Nephron (organoid): Measurements from ENCODE around the gene FAM222B.

ENCODE experiments used
- H3K27ac Mint-ChIP-seq, 3 experiments: 2 replicates each; pipeline ENCODE4 v1.8.0; 2020; ENCODE audit warnings: mixed read lengths in 3 of 3, mild to moderate bottlenecking in 2 of 3, moderate library complexity in 1 of 3
- H3K27me3 Mint-ChIP-seq: 2 replicates; pipeline ENCODE4 v1.8.0; 2021; ENCODE audit warnings: low read depth, mild to moderate bottlenecking, moderate library complexity, mixed read lengths
- H3K36me3 Mint-ChIP-seq: 2 replicates; pipeline ENCODE4 v1.8.0; 2020; ENCODE audit warnings: low read depth, mixed read lengths
- H3K4me1 Mint-ChIP-seq: 2 replicates; pipeline ENCODE4 v1.8.0; 2020; ENCODE audit warnings: mixed read lengths
- H3K4me3 Mint-ChIP-seq, 3 experiments: 2 replicates each; pipeline ENCODE4 v1.8.0; 2020; ENCODE audit warnings: mild to moderate bottlenecking in 3 of 3, mixed read lengths in 3 of 3, moderate library complexity in 2 of 3
- H3K9me3 Mint-ChIP-seq: 2 replicates; pipeline ENCODE4 v1.8.0; 2020; ENCODE audit warnings: mixed read lengths
- CTCF ChIP-seq, 3 experiments: fragments of 200-600 bp; sonication (generic); IDR thresholded peaks; one replicate each; pipeline ENCODE4 v1.5.0; 2021; ENCODE audit warnings: antibody characterized with exemption in 3 of 3; ENCODE audit not compliant: unreplicated experiment in 3 of 3

FAM222B gene

GRCh38 chr17:28875848-28876550 is 33.4 kb upstream of the FAM222B start:
- no peak overlapping the region for H3K4me3 Mint-ChIP-seq
- H3K27me3 Mint-ChIP-seq: no peaks in the 10 kb centered on the region
- H3K4me1 Mint-ChIP-seq: no peaks in the 10 kb centered on the region
- no peak overlapping the region for H3K27ac Mint-ChIP-seq
- TF ChIP-seq CTCF (IDR thresholded peaks at IDR 0.05; ENCODE audit: unreplicated experiment in 3 of 3): no peak
- H3K9me3 Mint-ChIP-seq: no peaks in the 10 kb centered on the region
- H3K36me3 Mint-ChIP-seq: peaks cover 23% of the 10 kb centered on the region

- Mint-ChIP-seq H3K4me1 (no peaks in the 10 kb centered on the region), H3K4me3 (no peak overlapping the region), H3K27me3 (peaks cover under 1% of the 10 kb centered on the region), H3K27ac (peak overlapping the region in 1 of 3 experiments; percentile 20), H3K36me3 (peaks cover 14% of the 10 kb centered on the region), H3K9me3 (no peaks in the 10 kb centered on the region)
- TF ChIP-seq CTCF (IDR thresholded peaks at IDR 0.05; ENCODE audit: unreplicated experiment in 3 of 3): no peak
These were observed 32.2 kb upstream of the FAM222B start for GRCh38 chr17:28874750-28875149.

- H3K36me3 Mint-ChIP-seq: peaks cover 10% of the 10 kb centered on the region
- no peaks in the 10 kb centered on the region for H3K9me3 Mint-ChIP-seq
- no peak overlapping the region for H3K4me3 Mint-ChIP-seq
- no peaks in the 10 kb centered on the region for H3K4me1 Mint-ChIP-seq
- no peak for TF ChIP-seq CTCF (IDR thresholded peaks at IDR 0.05; ENCODE audit: unreplicated experiment in 3 of 3)
- no peak overlapping the region for H3K27ac Mint-ChIP-seq
- H3K27me3 Mint-ChIP-seq: peaks cover 3% of the 10 kb centered on the region
These were observed 31.2 kb upstream of the FAM222B start for GRCh38 chr17:28873839-28874238.

- no peak for TF ChIP-seq CTCF (IDR thresholded peaks at IDR 0.05; ENCODE audit: unreplicated experiment in 3 of 3)
- H3K36me3 Mint-ChIP-seq: no peaks in the 10 kb centered on the region
- H3K27ac Mint-ChIP-seq: peak overlapping the region in 1 of 3 experiments; percentile 7
- no peak overlapping the region for H3K4me3 Mint-ChIP-seq
- H3K9me3 Mint-ChIP-seq: no peaks in the 10 kb centered on the region
- H3K27me3 Mint-ChIP-seq: peaks cover 3% of the 10 kb centered on the region
- no peaks in the 10 kb centered on the region for H3K4me1 Mint-ChIP-seq
These were observed 28.5 kb upstream of the FAM222B start for GRCh38 chr17:28871056-28871579.

- no peak overlapping the region for H3K27ac Mint-ChIP-seq
- no peaks in the 10 kb centered on the region for H3K9me3 Mint-ChIP-seq
- peaks cover 7% of the 10 kb centered on the region for H3K27me3 Mint-ChIP-seq
- TF ChIP-seq CTCF (IDR thresholded peaks at IDR 0.05; ENCODE audit: unreplicated experiment in 3 of 3): no peak
- no peaks in the 10 kb centered on the region for H3K4me1 Mint-ChIP-seq
- H3K36me3 Mint-ChIP-seq: no peaks in the 10 kb centered on the region
- H3K4me3 Mint-ChIP-seq: no peak overlapping the region
These were observed 24.7 kb upstream of the FAM222B start for GRCh38 chr17:28867276-28867675.
